Neural progenitor cell (in vitro differentiated cells): ENCODE measurements around the gene REXO1.

Source experiments
- EZH2 ChIP-seq: fragments of 200-600 bp; sonication (generic); IDR thresholded peaks from 2 replicates; pipeline ENCODE4 v1.6.1; 2017; ENCODE audit warnings: antibody characterized with exemption, mild to moderate bottlenecking, moderate library complexity
- EZH2phosphoT487 ChIP-seq: fragments of 200-600 bp; sonication (generic); IDR thresholded peaks from 2 replicates; pipeline ENCODE4 v1.6.1; 2017; ENCODE audit warnings: antibody characterized with exemption
- TF ChIP-seq, protein P1 (sequence below): fragments of 200-600 bp; sonication (generic); IDR thresholded peaks from 2 replicates; pipeline ENCODE4 v1.5.1; 2017; ENCODE audit warnings: antibody characterized with exemption, mild to moderate bottlenecking

DNA sequence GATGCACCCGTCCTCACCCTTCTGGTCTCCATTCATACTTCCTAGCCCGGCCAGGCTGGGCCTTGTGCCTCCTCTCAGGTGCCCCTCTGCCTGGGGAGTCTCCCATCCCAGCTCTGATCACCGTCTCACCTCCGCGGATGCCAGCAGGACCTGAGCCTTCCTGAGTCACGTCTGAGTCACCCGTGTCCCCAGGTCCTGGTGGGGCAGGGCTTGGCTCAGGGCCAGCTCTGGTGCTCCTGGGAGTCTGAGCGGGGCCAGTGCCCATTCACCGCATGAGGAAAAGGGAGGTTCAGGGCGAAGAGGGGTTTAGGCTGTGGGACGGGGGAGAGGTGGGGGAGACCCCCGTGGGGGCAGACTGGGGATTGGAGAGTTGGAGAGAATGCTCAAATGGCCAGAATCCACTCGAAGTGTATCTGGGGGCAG, 36.8 kb downstream of the REXO1 start:
- TF ChIP-seq, protein P1, sequence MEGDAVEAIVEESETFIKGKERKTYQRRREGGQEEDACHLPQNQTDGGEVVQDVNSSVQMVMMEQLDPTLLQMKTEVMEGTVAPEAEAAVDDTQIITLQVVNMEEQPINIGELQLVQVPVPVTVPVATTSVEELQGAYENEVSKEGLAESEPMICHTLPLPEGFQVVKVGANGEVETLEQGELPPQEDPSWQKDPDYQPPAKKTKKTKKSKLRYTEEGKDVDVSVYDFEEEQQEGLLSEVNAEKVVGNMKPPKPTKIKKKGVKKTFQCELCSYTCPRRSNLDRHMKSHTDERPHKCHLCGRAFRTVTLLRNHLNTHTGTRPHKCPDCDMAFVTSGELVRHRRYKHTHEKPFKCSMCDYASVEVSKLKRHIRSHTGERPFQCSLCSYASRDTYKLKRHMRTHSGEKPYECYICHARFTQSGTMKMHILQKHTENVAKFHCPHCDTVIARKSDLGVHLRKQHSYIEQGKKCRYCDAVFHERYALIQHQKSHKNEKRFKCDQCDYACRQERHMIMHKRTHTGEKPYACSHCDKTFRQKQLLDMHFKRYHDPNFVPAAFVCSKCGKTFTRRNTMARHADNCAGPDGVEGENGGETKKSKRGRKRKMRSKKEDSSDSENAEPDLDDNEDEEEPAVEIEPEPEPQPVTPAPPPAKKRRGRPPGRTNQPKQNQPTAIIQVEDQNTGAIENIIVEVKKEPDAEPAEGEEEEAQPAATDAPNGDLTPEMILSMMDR: no peak
- TF ChIP-seq EZH2: no peak
- no peak for TF ChIP-seq EZH2phosphoT487
